Thyroid gland (tissue), 4 donors: ENCODE data around the gene TRPT1.

ENCODE experiments used
- CTCF ChIP-seq, 6 experiments: fragments of 200-600 bp in 3 of 6; fragments of 450-650 bp in 3 of 6; sonication (generic) in 3 of 6; IDR thresholded peaks; one replicate each; pipeline ENCODE4 v1.5.1; 2016 to 2019; ENCODE audit warnings: antibody characterized with exemption in 6 of 6, mild to moderate bottlenecking in 2 of 6, inconsistent platforms in 1 of 6, moderate library complexity in 1 of 6
- POLR2A ChIP-seq, 2 donors: fragments of 450-650 bp; IDR thresholded peaks; one replicate each; pipeline ENCODE4 v1.6.1; 2017; ENCODE audit warnings: antibody characterized with exemption in 2 of 2, mild to moderate bottlenecking in 2 of 2, moderate library complexity in 1 of 2

- TF ChIP-seq CTCF (IDR thresholded peaks at IDR 0.05): no peak
- TF ChIP-seq POLR2A (IDR thresholded peaks at IDR 0.05): no peak
These were observed 24.4 kb downstream of the TRPT1 start for GRCh38 chr11:64201543-64201942.
